Hematopoietic multipotent progenitor cell treated with erythropoietin and hydrocortisone succinate and interleukin-3 and kit ligand, for 6 days (in vitro differentiated cells): ENCODE results near the gene PLA1A.
"Not testable (repeated sequence)": the region's sequence is repeated elsewhere in the genome, so short reads cannot be mapped to it uniquely, and the experiment has no call there.

Experiments
- DNase-seq: peaks from one replicate; pipeline ENCODE4 v3.0.0-alpha.2; 2015

PLA1A gene, protein sequence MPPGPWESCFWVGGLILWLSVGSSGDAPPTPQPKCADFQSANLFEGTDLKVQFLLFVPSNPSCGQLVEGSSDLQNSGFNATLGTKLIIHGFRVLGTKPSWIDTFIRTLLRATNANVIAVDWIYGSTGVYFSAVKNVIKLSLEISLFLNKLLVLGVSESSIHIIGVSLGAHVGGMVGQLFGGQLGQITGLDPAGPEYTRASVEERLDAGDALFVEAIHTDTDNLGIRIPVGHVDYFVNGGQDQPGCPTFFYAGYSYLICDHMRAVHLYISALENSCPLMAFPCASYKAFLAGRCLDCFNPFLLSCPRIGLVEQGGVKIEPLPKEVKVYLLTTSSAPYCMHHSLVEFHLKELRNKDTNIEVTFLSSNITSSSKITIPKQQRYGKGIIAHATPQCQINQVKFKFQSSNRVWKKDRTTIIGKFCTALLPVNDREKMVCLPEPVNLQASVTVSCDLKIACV

DNA sequence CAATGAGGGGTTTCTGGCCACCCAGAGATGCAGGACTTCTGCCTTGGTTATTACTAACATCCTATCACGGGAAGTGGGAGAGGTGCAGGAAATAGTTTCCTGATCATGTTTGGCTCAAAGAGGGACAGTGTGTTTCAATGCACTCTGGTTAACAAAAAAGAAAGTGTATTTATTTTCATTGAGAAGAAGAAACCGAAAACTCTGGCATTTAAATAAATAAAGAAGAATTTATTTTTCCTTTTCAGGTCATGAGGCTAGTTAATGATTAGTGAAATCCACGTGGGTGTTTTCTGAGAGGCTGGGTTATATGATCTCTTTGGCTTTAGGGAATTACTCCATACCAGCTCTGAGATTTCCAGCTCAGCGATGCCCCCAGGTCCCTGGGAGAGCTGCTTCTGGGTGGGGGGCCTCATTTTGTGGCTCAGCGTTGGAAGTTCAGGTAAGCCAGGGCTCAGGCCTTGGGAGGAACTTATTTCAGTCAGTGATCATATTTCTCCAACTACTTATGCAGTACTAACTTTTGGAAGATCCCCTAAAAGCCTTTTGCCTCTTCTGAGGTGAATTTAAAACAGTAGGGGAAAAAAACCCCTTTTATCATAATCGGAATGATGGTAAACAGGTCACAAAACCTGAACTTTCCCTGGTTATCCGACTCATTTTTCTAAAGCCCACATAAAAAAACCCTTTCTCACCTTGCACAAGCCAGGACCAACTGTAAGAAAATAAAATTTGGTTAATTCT is at the start of gene PLA1A:
Gene PLA1A (plus strand): TSS at position 338 of the 741 bp plus-strand sequence. CDS start 29 bp downstream, at position 367.
- DNase-seq = no peak

DNA sequence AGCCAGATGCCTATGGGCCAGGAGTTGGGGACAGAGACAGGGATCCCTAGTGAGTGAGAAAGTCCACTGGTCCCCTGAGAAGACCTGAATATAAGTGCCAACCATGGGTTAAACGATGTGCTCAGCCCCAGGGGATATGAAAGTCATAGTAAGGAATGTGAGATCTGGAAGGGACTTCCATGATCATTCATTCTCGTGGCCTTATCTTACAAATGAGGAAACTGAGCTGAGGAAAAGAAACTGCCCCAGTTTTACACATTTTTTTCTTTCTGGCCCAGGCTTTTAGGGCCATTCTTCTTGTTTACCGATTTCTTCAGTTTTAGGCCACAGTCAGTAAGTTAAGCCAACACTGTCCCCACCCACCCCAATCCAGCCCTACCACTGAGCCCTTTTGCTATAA is 49.3 kb upstream of the PLA1A start:
- DNase-seq = no peak

DNA sequence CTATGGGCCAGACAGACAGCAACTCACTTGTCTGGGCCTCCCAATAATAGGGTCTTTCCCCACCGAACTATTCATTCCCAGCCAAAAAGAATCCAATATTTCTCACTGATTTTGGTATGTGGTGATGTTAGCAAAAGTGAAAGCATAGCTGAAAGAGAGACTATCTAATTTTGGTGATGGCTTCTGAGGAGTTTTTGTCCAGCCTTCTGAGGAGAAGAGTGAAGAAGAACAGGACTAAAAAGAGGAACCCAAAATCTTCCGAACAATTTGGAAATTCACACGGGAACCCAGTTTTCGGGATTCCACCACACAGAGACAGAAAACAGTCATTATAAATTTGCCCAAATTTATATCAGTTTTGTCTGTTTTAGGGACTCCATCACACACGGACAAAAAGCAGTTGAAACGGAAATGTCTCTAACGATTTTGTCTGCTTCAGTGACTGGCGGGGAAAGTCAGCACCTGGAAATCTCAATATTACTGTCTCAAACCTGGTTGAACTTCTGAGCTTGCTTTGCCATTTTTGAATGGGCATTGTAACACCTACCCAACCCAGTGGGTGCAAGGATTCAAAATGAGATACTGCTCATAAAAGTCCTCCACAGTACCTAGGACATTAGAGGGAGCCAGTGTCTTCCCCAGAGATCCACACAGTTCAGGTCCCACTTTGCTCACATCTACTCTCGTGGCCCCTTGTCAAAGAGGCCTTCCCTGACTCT is 47.3 kb upstream of the PLA1A start:
- no peak for DNase-seq

DNA sequence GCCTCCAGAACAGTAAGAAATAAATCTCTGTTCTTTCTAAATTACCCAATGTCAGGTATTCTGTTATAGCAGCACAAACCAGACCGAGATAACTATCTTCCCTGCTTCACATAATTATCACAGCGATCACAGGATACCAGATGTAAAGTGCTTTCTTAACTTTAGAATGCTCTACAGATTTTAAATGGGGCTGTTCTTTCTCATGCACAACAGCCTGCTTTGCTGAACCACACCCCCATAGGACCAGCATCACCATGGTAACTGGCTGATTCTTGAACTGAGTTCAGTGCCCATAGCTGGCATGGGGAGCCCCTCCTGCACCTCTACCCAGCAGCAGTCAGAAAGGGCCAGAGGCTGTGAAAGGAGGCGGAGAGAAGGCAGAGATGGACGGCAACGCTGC is 46.1 kb upstream of the PLA1A start:
- no peak for DNase-seq

DNA sequence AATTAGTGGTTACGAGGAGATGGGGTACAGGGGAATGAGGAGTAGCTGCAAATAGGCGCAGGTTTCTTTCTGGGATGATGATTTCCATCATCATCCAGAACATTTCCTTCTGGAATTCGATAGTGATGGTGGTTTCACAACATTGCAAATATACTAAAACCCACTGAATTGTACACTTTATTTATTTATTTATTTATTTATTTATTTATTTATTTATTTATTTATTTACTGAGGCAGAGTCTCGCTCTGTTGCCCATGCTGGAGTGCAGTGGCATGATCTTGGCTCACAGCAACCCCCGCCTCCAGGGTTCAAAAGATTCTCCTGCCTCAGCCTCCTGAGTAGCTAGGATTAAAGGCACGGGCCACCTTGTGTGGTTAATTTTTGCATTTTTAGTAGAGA is 44.8 kb upstream of the PLA1A start:
- not testable (repeated sequence) for DNase-seq

DNA sequence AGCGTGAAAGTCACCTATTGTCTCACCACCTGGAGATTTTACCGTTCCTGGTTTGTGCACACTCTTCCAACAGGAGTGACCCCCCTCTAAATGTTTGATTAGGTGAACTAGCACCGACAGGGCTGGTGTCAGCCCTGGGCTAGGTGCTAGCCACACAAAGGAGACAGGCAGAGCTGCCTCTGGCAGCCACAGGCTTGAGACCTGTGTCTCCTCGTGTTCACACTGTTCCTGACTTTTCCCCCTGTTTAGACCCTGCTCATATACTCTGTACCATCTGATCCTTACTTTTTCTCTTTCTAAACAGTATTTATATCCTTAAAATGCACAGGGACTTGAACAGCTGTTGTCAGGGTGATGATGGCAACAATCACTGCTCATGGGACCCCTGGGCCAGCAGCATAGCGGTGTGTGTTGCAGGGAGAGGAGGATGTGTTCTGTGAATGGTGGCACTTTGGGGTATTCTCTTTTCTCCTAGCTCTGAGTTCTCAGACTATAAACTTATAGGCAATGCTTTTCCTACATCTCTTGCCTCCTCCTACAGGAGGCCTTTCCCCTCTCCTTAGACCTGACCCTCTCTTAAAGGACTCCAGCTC is 43.8 kb upstream of the PLA1A start:
- DNase-seq = no peak

DNA sequence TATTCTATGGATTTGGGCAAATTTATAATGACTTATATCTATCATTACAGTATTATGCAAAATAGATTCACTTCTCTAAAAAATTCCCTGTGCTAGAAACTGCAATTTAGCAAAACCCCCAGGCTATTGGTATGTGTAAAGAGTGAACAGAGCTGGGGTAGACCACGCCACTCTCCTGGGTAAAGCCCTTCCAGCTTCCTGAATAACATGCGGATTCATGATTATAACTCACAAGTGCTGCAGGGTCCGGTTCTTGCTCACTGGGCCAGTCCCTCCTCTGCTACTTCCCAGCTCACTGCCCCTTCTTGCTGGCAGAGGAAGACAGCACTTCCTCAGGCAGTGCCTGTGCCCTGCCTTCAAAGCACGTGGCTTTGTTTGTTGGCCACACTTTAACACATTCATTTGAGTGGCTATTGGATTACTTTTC is 42.4 kb upstream of the PLA1A start:
- DNase-seq = no peak

DNA sequence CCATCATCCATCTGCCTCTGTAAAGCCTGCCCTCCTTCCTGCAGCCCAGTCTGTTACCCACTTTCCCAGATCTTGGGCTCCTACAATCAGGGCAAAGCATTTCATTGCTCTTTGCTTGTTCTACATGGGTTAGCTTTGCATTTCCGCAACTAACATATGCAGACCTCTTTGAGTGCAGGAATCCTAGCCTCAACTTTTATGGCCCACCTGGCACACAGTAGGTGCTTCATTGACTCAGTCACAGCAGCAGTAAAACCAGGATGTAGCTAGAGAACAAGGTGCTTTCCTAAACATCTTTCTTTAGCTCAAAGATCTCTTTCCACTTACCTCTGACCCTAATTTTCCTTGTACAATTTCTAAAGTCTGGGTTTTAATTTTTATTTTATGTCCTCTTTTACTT is 41.8 kb upstream of the PLA1A start:
- DNase-seq = no peak

DNA sequence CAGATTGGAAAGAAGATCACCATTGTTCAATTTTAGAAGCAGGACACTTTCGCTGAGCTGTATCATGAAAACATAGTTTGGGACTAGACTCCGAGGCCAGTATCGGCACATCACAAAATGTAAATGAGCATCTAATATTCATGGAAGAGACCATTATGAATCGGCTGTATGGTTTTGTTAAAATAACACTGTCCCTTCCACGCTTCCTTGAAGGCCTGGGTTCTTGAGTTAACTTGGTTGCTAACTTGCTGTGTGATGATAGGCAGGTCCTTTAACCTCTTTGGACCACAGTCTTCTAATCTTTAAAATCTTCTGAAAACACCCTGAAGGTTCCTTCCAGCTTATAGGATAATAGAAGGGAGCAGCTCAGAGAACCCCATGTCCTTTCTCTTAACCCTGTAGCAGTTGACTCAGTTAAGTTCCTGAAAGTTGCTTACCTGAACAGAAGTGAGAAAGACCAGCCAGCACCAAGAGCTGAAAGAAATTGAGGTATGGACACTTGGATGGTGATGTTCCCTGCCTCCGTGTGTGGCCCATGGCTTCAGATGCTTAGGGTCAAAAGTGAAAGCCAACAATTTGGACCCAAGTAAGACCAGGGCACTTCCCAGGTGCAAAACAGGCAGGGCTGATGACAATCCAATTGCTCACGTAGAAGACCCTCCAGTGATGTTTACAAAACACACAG is 40.4 kb upstream of the PLA1A start:
- DNase-seq = no peak

DNA sequence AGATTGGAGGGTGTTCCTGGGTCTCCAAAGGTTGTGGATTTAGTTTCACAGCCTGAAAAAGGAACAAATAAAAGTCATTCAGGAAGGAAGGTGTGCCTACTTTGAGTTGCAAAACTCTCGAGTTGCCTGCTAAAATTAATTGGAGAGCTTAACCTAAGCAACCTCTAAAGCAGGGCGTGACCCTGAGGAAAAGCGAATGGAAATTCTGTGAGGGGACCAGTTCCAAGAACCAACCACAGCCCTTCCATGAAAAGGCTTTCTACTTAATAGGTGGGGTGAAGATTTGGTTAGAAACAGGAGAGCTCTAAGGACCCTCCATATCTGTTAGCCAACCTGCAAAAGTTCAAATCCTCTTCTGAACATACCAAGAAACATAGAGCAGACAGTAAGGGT is 39.8 kb upstream of the PLA1A start:
- DNase-seq = peak; percentile 68

DNA sequence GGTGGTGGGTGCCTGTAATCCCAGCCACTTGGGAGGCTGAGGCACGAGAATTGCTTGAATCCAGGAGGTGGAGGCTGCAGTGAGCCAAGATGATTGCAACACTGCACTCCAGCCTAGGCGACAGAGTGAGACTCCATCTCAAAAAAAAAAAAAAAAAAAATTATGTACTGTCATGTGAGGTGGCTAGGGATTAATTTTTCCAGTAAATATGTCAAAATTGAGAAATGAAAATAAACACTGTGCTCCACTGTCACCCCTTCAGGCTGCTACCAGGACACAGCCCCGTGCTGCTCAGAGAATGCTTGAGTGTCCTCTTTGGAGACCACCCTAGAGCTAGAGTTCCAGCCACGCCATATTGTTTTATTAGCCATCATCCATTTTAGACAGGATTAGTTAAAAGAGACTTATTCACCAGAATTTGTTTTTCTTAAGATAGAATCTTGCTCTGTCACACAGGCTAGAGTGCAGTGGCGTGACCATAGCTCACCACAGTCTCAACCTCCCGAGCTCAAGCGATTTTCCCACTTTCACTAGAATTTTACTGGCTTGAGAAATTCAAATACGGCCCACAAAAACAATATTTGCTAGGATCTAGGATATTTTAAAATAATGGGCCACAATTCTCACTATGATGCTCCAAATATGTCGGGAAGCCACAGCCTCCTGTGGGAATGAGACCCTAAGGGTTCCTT is 38.9 kb upstream of the PLA1A start:
- no peak for DNase-seq

DNA sequence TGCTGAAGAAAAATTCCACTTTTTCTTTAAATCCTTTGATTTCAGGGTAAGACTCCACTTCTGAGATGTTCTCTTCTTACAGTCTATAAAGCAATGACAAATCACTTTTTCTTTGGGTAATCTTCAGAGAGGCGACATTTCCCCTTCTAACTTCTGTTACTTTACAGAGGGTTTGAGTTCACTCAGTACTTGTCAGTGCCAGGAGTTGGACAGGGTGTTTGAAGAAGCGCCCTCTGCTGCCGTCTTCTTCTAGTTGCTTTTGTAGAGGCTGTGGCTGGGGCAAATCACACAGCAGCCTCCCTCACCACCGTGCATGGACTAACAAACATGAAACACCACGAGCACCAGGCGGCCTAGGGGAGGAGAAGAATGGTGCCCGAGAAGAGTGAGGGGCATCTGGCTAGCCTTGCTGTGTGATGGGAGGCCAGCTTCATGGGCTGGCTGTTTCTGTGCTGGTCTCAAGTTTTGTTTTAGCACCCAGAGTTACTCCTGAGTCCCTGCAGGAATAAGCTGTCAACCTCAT is 38.2 kb upstream of the PLA1A start, which contains the start of gene CD80:
Gene CD80 (minus strand): TSS at position 174 of the 523 bp plus-strand sequence. CDS start 1,886 bp downstream, outside the sequence.
- peak; percentile 90 for DNase-seq

DNA sequence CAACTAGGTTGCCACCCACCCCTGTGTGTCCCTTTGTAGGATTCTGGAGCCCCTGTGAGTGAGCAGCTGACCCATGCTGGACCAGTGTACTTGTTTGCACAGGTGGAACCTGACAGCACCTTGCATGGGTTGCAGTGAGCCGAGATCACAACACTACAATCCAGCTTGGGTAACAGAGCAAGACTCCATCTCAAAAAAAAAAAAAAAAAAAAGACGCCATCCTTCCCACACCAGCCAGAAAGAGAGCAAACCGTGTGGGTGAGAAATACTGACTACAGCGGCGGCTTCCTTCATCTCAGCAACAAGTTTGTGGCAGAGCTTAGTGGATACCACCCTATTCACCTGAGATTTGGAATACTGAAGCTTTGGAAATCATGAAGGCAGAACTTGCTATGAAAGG is 37.5 kb upstream of the PLA1A start:
- no peak for DNase-seq

DNA sequence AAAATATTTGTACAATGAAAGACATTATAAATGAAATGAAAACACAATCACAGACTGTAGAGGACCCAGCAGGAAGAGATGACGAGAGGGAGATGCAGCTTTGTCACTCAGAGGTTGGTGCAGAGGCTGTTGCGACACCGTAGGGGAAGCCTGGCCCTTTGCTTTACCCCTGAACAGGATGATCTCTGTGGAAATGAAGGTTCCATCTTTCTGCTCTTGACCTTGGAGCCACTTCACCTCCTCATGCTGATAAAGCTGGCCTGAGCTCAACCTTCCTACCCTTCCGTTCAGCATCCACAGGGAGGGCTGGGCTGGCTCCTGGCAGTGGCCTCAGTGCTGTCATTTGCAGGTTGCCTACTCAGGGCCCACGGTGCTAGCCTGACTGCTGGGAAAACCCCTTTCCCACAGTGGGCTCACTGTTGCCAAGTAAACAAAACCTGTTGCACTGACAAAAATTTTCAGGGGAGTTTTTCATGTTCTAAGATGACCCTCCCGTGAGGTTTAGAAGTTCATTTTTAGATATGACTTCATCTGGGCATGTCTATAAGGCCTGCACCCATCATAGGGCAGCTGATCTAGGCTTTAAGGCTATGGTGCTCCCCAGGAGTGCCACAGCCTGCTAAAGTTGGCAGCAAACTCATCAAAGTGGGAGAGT is 35.3 kb upstream of the PLA1A start:
- peak; percentile 56 for DNase-seq

DNA sequence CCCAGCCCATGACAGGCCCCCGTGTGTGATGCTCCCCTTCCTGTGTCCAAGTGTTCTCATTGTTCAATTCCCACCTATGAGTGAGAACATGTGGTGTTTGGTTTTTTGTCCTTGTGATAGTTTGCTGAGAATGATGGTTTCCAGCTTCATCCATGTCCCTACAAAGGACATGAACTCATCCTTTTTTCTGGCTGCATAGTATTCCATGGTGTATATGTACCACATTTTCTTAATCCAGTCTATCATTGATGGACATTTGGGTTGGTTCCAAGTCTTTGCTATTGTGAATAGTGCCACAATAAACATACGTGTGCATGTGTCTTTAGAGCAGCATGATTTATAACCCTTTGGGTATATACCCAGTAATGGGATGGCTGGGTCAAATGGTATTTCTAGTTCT is 34.4 kb upstream of the PLA1A start:
- not testable (repeated sequence) for DNase-seq

DNA sequence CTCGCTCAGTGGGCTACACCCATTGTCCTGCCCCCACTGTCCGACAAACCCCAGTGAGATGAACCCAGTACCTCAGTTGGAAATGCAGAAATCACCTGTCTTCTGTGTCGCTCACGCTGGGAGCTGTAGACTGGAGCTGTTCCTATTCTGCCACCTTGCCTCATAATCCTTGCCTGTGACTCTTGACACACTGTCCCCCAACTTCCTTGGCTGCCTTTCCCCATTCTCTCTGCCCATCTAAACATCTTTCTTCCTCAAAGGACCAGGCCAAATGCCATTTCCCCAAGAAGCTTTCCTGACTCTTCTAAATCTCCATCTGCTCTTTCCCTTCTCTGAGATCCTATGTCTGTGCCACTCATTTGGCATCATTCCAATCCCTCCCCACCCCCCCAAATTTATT is 28.5 kb upstream of the PLA1A start:
- no peak for DNase-seq

DNA sequence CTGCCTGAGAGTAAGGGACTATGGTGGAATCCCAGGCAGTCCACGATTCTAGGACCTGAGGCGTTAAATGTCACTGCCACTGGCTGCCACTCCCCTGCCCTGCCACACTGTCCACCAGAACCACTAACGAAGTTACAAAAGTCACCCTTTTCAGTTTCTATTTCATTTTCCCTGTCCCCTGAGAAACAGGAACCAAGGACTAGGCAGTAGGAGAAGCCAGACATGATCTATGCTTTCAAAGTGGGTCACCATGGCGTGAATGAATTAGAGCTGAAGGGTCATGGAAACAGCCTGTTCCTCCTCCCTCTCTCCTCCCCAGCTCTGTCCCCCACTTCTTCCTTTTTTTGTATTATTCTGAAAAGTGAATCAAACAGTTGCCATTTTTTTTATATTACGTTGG is 27.5 kb upstream of the PLA1A start:
- no peak for DNase-seq

DNA sequence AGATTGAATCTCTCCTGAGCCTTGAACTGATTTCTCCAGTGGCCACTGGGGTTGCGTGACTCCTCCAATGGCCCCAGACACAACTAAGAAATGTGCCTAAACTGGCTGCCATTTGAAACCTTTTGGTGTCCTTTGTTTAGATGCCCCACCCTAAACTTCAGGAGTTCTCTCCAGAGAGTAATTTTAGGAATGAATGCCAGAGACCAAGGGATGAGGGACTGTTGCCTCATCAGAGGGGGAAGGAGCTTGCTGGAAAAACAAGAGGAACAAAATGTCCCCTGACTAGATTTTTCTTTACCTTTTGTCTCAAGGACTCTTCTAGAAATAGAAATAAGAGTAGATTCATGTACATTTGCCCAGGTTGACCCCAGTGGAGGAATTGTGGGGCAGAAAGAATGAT is 26.5 kb upstream of the PLA1A start:
- DNase-seq = no peak

DNA sequence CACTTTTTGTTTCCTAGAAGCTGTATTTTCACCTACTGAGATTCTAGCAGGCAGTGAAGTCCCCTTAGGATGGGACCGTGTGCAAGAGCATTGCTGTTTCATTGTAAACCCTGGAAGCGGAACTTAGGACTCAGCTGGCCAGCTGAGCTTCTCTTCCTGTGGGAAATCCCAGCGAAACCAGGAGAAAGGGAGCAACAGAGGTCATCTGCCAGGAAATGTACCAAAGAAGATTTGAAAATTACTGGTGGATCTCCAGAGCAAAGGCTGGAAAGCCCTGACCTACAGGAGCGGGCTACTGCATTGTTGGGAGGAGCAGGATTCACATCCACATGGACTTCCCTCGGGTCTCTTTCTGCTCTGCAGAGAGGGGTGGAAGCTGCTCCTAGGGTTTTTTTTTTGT is 26.0 kb upstream of the PLA1A start:
- no peak for DNase-seq

DNA sequence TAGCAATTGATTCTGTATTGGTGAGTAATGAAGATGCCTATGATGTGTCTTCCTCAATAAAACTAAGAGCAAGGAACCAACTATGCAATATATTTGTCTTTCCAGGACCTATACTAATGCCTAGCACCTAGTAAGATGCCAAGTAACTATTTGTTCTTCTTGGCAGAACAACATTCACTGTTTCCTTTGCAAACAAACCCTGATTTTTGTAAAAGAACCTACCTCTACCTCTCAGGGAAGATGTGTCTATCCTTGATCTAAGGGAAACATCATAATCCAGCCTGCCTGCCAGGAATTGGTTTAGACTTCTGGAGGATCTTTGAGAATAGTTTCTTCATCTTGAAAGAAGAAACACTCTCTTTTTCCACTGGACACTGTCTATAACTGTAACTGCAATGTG is 22.2 kb upstream of the PLA1A start:
- no peak for DNase-seq
